ENCODE results near the gene EPB41L4A. TPM values are rescaled to one million over a fixed set of nuclear protein-coding genes. Genes with fewer than 3 reads are reported as not detected.

Gene EPB41L4A
- polyA plus RNA-seq, 3 donors: 20.4 to 23.7 (median 23.0) TPM

GRCh38 chr5:112165897-112166737, 253.0 kb downstream of the EPB41L4A start:
- no peak for DNase-seq (ENCODE audit: low read depth in 3 of 3, low spot score in 2 of 3)

DNA sequence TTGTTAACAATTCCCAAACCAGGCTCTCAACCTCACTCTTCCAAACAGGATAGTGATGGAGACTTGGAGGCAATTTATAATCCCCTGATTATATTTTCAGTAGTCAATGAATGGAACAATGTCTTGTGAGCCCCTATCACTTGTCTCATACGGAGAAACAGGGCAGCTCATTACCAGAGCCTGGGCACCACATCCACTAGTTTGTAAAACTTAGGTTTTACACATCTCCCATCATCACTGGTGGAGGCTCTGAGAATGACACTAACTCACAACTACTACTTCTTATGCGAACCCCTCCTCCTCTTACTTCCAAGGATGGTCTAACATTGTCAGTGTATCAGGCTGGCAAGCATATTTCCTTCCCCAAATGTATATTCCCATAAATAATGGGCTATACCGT, 253.7 kb downstream of the EPB41L4A start:
- no peak for DNase-seq (ENCODE audit: low read depth in 3 of 3, low spot score in 2 of 3)

GRCh38 chr5:112163435-112163834, 255.6 kb downstream of the EPB41L4A start:
- no peak for DNase-seq (ENCODE audit: low read depth in 3 of 3, low spot score in 2 of 3)

DNA sequence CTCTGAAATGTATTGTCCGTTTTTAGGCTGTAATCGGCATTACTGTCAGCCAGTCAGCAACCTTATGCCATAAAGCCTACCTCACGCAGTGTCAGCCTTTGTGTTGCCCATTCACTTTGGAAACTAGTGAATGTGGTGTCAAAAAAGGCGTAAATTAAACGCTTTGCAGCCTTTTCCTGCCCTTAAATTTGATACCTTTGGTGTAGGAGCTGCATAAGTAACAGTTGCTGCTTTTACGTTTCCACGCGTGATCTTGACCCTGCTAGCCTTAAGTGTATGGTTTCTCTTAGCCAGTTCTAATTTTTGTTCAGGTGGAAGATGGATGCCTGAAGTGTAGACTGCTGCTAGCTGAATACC, 257.7 kb downstream of the EPB41L4A start:
- DNase-seq (ENCODE audit: low read depth in 3 of 3, low spot score in 2 of 3): no peak

DNA sequence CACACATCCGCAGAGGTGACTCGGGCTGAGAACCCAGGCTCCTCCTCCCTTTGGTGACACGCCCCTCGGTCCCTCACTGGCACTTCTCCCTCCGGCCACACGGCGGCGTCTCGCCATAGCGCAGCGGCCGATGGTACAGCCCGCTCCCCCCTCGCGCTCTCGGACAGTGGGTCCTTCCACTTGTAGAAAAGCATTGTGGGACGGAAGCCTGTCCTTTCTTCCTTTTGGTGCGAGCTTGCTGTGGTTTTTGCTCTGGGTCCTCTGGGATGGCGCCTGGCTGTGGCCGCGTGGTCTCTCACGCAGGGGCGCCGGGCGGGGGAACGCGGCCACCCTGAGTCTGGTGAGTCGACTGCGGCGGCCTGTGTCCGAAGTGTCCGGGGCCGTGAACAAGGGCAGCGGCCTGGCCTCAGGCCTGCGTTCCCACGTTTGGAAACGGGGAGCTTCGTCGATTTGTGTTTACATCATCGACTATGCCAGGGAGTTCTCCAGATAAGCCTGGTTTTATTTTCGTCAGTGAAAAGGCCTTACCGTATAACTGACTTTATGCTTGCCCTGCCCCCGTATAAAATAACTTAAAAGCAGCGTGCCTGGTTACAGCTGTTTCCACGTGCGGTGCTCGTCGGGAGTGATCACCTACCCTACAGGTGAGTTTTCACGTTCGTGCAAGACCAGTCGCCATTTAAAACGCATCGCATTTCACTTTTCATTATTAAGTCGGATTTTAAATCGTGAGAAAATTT, 258.3 kb downstream of the EPB41L4A start:
- peak; percentile 81 to 84 (median 81) for DNase-seq (ENCODE audit: low read depth in 3 of 3, low spot score in 2 of 3)

DNA sequence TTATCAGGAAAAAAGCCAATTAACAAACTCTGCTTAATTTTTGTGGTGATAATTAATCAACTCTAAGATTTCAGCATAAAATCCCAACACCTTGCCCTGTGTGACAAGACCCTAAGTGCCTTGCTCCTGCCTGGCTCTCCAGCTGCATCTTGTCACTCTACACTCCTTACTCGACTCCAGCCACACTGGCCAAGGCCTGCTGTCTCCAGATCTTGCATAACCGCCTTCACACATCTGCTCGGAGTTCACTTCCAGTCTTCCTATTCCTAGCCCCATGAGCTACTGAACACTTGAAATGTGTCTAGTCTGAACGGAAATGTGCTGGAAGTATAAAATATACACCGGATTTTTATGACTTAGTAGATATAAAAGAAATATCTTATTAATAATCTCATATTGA, 259.6 kb downstream of the EPB41L4A start:
- DNase-seq (ENCODE audit: low read depth in 3 of 3, low spot score in 2 of 3): no peak

GRCh38 chr5:112156211-112156610, 262.9 kb downstream of the EPB41L4A start:
- no peak for DNase-seq (ENCODE audit: low read depth in 3 of 3, low spot score in 2 of 3)

DNA sequence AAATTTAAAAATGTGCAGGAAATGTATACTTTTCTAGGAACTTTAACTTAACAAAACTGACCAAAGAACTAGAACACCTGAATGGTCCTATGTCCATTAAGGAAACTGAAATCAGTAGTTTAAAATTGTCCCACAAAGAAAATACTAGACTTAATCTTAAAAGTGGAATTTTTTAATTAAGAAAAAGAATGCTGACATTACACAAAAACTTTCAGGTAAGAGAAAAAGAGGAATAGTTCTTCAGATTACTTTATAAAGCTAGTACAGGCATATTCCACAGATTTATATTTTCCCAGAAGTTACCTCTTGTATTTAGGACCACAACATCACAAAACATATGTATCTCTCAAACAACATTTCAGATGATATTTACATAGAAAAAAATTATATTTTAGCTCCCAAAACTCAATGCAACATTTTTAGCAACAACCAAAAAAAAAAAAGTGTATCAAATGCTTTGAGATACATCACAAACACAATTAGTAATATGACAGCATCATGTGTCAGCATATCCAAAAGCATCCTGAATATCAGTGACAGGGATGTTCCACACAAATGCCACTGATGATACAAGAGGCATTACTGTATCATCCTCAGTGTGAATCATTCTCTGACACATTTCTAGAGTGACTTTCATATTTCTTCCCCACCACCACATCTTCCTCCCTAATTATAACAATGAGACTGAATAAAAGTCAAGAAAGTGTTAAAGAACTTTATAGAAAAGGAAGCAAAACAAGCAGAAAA, 264.0 kb downstream of the EPB41L4A start:
- DNase-seq (ENCODE audit: low read depth in 3 of 3, low spot score in 2 of 3): no peak

DNA sequence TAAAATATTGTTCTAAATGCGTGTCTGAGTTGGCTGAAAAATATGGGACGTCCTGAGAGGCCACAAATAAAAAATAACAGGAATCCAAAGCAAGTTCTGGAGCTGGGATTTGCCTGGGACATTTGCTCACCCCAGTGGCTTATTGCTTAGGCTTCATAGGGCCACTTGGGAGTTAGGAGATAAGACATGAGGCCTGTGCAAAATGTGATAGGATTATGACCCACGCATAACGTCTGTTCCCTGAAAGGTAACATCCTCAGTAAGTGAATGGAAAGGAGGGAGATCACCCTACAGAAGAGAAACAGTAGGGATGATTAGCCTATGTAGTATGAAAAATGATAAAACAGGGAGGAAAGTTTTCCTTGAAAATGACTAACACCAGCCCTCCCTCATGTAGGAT, 269.4 kb downstream of the EPB41L4A start:
- no peak for DNase-seq (ENCODE audit: low read depth in 3 of 3, low spot score in 2 of 3)

- DNase-seq (ENCODE audit: low read depth in 3 of 3, low spot score in 2 of 3): peak in 2 of 3 donors; percentile 61 to 70
These were observed 272.5 kb downstream of the EPB41L4A start for GRCh38 chr5:112146323-112147226.

GRCh38 chr5:112143690-112144089, 275.4 kb downstream of the EPB41L4A start:
- no peak for DNase-seq (ENCODE audit: low read depth in 3 of 3, low spot score in 2 of 3)

GRCh38 chr5:112142769-112143270, 276.3 kb downstream of the EPB41L4A start:
- DNase-seq (ENCODE audit: low read depth in 3 of 3, low spot score in 2 of 3): no peak

GRCh38 chr5:112141582-112141981, 277.5 kb downstream of the EPB41L4A start:
- no peak for DNase-seq (ENCODE audit: low read depth in 3 of 3, low spot score in 2 of 3)

DNA sequence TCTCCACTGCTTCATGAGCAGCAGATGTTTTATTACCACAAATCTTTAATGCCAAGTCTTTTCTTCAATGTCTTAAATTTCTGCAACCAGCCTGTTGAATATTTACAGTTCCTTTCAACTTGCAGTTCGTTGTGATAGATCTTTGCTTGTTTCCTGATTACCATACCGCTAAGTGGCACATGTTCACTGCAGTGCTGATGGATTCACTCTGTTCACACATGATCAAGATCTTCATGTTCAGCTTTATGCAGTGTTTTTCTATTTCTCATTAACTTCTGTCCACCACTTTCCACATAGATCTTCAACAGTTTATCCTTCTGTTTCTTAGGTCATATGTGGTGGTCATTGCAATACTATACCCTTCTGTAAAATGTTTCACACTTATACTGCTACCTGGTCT, 280.6 kb downstream of the EPB41L4A start:
- DNase-seq (ENCODE audit: low read depth in 3 of 3, low spot score in 2 of 3): no peak

DNA sequence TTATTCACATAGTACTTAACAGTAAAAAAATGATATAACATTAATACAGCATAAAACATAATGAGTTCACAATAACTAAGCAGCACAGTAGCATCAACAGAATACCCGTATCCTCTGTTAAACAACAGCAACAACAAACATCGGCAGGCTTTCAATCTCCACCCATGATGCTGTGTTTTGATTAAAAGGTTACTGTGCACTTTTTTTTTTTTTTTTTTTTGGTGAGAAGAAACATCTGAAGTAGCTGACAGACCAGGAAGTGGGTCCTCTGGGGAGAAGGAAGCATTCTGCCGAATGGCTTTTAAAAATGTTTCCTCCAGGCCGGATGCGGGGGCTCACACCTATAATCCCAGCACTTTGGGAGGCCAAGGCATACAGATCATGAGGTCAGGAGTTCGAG, 282.3 kb downstream of the EPB41L4A start:
- no peak for DNase-seq (ENCODE audit: low read depth in 3 of 3, low spot score in 2 of 3)

- DNase-seq (ENCODE audit: low read depth in 3 of 3, low spot score in 2 of 3): no peak
These were observed 291.2 kb downstream of the EPB41L4A start for GRCh38 chr5:112127861-112128260.

GRCh38 chr5:112126982-112127381, 292.1 kb downstream of the EPB41L4A start:
- DNase-seq (ENCODE audit: low read depth in 3 of 3, low spot score in 2 of 3): no peak

DNA sequence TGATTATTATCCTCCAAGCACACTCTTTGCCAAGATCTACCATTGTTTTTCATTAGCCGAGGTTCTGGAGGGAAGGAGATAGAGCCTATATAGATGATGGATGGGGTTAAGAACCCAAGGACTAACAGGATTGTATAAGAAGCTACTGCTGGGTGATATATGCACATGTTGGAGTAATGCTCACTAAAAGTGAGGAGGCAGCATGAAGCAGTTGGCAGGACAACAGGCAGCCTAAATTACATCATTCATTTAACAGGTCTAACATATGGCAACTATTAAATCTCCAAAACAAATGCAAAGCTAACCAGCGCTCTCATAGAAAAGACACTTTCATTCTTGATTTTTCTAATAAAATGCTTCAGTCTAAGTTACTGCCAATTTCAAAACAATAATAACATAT, 293.2 kb downstream of the EPB41L4A start:
- DNase-seq (ENCODE audit: low read depth in 3 of 3, low spot score in 2 of 3): no peak

- no peak for DNase-seq (ENCODE audit: low read depth in 3 of 3, low spot score in 2 of 3)
These were observed 294.3 kb downstream of the EPB41L4A start for GRCh38 chr5:112124788-112125187.

GRCh38 chr5:112123086-112123485, 296.0 kb downstream of the EPB41L4A start:
- DNase-seq (ENCODE audit: low read depth in 3 of 3, low spot score in 2 of 3): no peak

Measured in right renal cortex interstitium (tissue), 3 donors.